Stimulated activated CD4-positive, alpha-beta T cell treated with anti-CD3 and anti-CD28 coated beads, TNF-alpha, amount 100 ng/mL, for 1 hour (primary cell): ENCODE measurements around the gene PEBP1.

Experiments used
- DNase-seq, 3 donors: peaks; one replicate each; pipeline ENCODE4 v3.0.0-alpha.2; 2020; ENCODE audit warnings: low read depth in 3 of 3, low spot score in 1 of 3

Gene PEBP1

DNA sequence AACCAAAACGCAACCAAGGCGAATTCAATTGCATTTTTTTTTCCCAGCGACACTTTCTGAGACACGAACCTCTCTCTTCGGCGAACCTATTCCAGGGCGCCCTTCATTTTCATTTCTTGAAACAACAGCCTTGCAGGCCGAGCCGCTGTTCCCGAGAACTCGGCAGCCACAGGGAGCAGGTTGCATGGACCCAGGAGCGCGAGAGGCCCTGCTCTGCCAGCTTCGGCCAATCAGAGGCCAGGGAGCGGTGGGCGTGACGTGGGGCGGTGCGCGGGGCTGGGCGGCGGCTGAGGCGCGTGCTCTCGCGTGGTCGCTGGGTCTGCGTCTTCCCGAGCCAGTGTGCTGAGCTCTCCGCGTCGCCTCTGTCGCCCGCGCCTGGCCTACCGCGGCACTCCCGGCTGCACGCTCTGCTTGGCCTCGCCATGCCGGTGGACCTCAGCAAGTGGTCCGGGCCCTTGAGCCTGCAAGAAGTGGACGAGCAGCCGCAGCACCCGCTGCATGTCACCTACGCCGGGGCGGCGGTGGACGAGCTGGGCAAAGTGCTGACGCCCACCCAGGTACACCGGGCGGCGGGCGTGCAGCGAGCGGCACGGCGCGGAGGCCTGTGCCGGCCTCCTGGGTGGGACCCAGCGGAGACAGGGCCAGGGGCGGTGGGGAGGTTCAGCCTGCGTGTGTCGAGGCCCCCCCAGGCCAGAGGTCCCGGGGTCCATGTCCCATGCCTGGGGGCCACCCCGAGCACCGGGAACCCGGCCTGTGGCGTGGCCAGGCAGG is at the start of gene PEBP1:
TSS of gene PEBP1 (plus strand) at position 337 of the 771 bp plus-strand sequence. CDS start at position 423, 86 bp downstream.
- DNase-seq, result peak; percentile 69 to 90 (median 76)

DNA sequence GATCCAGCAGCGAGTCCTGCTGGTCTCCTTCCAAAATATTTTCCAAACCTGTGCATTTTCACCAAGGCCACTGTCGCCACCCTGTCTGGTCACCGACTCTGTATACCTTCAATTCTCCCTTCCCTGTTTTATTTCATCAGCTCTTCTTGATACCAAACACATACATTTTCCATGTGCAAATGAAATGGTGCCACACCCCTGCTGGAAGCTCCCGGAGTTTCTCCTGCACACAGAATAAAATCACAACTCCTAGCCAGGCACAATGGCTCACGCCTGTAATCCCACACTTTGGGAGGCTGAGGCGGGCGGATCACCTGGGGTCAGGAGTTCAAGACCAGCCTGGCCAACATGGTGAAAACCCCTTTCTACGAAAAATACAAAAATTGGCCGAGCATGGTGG is 46.1 kb upstream of the PEBP1 start:
- no peak for DNase-seq

DNA sequence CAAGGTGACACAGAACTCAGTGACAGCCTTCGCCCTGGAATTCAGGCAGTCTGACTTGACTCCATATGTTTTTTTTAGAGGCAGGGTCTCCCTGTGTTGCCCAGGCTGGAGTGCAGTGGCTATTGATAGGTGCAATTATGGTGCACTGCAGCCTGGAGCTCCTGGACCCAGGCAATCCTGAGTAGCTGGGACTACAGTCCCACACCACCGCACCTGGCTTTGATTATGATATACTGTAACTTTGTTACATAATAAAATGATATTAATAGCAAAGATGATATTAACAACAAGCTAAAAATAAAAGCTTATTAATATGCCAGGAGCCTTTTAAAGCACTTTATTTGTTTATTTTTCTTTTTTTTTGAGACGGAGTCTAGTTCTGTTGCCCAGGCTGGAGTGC is 41.9 kb upstream of the PEBP1 start:
- no peak for DNase-seq

DNA sequence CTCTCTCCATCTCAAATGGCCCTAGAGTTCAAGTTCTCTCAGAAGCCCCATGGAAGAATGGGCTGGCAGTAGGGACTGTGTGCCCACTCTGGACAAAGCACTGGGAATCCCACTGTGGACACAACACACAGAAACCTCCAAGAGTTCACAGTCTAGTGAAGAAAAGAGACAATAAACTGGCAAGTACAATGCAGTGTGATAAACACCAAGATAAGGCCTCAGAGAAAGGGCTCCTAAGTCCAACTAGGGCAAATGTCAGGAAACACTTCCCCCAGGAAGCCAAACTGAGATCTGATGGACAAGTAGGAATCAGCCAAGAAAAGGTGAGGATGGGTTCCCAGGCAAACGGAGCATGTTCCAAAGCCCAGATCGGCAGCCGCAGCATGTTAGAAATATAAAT is 37.5 kb upstream of the PEBP1 start:
- no peak for DNase-seq

DNA sequence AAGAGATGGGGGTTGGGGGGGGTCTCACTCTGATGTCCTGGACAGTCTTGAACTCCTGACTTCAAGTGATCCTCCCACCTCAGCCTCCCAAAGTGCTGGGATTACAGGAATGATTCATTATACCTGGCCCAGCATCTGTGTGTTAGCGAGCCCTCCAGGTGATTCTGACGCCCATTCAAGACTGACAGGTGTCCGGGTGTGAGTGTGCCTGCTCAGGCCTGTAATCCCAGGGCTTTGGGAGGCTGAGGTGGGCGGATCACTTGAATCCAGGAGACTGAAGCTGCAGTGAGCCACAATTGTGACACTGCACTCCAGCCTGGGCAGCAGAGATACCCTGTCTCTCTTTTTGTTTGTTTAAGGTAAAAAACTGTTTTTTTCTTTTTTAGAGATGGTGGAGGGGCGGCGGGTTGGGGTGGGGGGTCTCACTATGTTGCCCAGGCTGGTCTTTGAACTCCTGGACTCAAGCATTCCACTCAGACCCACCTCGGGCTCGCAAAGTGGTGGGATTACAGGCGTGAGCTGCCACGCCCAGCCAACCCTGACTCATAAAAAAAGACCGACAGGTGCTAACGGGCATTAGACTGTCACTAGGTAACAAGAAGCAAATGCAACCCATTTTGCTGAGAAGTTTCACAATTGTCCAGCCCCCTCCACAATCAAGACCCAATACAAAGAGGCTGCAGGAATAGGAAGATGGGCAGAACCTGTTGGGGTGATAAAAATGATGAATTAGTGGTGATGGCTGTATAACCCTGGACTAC is 36.8 kb upstream of the PEBP1 start:
- DNase-seq, result no peak

DNA sequence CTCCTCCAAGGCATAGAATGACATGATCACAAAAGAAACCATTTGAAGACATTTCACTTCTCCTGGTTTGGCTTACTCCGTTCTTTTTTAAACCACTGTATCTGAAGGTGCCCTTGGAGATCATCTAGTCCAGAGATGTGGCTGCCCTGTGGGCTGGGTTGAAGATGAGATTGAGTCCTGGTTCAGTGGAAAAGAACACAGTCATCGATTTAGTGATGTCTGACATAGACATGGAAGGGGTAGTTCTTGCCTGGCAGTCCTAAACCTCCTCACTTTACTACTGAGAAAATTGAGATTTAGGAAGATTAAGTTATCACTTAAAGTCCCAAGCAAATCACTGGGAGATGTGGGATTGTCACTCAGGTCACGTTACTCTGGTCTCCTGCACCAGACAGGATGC is 34.9 kb upstream of the PEBP1 start:
- DNase-seq, result no peak

DNA sequence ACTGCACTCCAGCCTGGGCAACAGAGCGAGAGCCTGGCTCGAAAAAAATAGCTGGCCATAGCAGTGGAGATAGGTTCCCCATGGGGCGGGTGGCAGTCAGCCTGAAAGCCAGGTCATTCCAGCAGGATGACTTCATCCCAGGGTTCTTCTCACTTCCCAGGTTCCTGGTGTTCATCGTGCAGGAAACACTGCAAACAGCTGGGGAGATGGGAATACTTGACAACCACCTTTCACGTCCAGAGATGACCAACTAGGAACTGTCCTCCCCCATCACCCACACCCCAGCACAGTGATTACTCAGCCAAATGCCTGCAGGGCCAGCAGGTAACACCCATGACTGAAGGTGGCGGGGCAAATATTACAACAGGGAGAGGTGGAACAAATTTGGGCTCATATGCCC is 33.9 kb upstream of the PEBP1 start:
- DNase-seq, result no peak

DNA sequence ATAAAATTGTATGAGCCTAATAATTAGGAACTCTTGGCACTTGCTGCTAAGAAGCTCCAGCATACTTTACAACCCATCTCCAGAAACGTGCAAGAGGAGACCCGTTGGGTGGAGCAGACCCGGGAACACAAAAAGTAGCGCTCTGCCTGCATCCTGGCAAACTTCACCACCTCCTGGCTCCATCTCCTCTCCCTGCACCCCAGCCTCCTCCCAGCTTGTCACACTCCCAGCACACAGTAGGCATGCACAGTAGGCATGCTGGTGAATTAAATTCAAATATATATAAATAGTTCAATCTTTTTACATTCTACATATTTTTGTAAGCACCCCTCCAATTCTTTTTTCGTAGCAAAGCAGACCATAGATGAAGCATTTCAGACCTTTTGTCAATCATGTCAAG is 33.3 kb upstream of the PEBP1 start:
- DNase-seq, result no peak

DNA sequence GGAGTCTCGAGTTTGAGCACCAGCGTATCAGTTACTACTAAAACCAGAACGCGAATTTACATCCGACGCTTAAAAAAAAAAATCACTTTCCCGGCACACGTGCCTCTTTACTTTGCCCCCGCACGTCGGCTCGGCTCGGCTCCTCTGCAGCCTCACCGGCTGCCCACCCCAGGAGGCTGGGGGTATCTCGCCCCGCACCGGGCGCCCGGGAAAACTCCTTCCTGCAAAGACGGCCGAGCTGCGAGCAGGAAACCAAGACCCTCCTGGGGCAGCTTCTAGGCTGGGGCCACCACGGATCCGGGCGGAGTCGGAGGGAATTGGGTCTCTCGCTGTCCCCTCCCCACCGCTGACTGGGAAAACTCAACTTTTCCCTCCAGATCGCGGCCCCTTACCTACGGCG is 32.7 kb upstream of the PEBP1 start:
- no peak for DNase-seq

DNA sequence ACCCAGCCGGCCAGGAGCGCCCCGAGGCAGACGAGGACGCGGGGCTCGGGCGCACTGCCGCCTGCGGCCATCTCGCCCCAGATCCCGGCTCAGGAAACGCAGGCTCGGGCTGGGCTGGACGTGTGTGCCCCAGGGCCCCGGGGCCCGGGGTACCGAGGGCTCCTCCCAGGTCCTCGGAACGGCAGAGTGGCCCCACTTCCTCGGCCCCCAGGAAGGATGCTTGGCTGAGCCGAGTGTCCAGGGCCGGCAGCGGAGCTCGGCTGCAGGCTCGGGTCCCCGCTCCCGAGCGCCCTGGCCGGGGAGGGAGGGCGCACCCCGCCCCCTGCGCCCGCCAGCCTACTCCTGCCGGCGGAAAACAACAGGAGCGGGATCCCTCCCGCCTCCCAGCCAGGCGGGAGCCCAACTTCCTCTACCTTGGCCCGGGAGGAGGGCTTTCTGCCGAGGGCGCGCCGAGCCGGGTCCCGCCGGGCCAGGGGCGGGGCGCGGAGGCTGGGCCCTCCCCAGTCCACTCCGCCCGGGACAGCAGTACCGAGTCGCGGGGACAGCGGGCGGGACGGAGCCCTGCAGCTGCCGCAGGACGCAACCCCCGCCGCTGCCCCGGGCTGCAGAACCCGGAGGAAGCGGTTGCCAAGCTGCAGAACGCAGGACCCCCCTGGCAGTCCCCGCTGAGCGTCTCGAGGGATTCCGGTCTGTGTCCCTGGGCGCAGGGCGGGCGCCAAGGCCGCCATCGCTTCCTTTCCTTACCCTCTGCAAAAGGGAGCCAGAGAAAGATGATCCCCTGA is 32.1 kb upstream of the PEBP1 start, which contains the start of gene VSIG10:
TSS of gene VSIG10 (minus strand) at position 411 of the 782 bp plus-strand sequence. CDS start at position 71, 340 bp downstream.
- DNase-seq, result no peak

DNA sequence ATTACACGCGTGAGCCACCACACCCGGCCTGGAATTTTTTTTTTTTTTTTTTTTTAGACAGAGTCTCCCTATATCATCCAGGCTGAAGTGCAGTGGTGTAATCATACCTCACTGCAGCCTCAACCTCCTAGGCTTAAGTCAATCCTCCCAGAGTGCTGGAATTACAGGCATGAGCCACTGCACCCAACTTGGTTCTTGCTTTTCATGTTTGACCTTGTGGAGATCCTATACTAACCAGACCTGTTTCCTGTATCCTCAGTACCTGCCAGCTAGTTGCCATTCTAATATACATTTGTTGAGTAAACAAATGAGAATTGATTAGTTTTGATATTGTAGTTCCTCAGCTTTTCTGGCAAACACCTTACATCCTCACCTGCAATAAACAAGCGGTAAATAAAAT is 28.9 kb upstream of the PEBP1 start:
- no peak for DNase-seq

DNA sequence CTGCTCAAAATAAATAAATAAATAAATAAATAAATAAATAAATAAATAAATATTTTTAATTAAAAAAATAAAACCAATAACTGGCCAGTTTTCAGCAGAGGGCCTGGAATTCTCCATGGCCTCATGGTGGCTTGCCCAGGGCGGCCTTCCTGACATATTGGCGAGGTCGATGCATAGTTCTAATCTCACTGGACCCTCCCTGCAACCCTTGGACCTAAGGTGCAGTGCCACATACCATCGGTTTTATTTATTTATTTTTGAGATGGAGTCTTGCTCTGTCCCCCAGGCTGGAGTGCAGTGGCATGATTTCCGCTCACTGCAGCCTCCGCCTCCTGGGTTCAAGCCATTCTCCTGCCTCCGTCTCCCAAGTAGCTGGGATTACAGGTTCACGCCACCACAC is 28.2 kb upstream of the PEBP1 start:
- DNase-seq, result no peak

DNA sequence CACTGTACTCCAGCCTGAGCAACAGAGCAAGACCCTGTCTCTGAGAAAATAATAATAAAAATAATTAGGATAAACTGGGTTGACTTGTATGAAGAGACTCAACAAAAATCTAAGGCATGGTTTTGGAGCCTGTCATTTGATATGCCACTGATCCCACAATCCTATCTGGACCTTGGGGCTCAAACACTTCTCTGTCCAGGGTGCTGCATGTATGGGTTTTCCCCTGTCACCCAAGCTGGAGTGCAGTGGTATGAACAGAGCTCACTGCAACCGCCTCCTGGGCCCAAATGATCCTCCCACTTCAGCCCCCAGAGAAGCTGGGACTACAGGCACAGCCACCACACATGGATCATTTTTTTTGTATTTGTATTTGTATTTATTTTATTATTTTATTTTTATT is 26.8 kb upstream of the PEBP1 start:
- DNase-seq, result no peak

DNA sequence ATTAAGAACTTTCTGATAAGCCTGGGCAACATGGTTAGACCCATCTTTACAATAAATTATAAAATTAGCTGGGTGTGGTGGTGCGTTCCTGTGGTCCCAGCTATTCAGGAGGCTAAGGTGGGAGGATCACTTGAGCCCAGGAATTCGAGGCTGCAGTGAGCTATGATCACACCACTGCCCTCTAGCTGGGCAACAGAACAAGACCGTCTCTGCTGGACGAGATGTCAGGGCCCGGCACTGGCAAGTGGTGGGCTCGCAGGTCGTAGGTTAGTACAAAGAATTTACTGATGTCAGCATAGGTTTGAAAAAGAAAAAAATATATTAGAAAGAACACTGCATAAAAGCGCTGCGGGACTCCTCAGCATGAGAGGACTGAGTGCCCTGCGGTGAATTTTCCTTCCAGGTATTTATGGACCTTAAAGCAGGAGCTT is 16.5 kb upstream of the PEBP1 start:
- no peak for DNase-seq

DNA sequence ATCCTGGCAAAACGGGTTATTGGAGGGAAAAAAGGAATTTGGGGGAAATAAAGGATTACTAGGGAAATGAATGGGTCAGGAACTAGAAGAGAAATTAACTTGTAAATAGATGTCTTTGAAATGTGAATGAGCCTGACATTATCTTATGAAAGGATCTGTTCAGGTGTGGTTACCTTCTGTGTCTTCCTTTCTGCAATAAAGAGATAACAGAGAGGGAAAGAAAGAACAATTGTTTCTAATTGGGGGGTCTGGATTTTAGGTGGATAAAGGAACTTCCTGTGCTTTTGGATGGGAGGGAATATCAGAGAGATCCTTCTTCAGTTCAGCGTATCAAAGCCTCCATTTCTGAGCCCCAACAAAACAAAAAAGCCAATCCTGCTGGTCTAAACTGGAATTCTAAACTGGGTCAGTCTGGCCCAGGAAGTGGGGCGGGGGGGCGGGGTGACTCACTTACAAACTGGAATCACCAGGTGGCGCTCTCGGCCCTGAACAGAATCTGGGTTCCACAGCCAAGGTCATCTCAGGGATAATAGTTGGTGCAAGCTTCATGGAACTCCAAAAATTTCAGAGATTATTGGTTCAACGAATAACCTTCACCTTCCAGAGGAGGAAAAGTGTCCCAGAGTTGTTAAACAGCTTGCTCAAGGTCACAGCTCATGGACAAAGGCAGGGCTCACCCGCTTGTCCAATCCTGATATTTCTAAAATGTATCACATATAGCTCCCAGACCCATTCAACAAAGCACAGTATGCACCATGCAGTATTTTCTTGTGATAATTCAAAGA is 15.2 kb upstream of the PEBP1 start:
- peak in 2 of 3 donors; percentile 27 to 46 for DNase-seq

DNA sequence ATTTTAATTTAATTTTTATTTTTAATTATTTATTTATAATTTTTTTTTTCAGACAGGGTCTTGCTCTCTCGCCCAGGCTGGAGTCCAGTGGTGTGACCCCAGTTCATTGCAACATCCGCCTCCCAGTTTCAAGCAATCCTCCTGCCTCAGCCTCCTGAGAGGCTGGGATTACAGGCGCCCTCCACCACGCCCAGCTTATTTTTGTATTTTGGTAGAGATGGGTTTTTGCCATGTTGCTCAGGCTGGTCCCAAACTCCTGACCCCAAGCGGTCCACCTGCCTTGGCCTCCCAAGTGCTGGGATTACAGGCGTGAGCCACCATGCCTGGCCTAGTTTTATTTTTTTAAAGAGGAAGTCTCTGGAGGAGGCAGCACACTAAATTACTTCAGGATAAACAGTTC is 13.7 kb upstream of the PEBP1 start:
- no peak for DNase-seq

DNA sequence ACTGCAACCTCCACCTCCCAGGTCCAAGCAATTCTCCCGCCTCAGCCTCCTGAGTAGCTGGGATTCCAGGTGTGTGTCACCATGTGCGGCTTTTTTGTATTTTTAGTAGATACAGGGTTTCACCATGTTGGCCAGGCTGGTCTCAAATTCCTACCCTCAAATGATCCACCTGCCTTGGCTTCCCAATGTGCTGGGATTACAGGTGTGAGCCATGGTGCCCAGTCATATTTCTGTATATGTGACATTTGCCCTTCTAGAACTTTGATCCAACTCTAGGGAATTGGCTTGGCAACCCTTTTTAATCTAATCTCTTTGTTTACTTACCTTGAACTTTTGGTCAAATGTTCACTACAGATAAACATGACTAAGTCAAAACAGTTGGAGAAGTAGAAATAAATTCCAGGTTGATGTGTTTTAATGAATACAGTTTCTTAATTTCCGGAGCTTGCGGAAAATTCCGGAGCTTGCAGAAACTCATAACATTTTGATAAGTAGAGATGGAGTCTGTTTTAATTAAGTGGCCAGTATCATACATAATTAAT is 11.5 kb upstream of the PEBP1 start:
- no peak for DNase-seq

DNA sequence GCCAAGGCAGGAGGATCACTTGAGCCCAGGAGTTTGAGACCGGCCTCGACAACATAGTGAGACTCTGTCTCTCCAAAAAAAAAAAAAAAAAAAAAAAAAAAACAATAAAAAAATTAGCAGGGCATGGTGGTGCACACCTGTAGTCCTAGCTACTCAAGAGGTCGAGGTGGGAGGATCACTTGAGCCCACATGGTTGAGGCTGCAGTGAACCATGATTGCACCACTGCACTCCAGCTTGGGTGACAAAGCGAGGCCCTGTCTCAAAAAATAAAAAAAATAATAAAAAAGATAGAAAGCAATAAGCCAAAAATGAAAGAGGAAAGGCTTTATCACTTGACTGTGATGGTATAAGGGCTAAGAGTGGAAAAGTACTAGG is 10.2 kb upstream of the PEBP1 start:
- DNase-seq, result no peak

DNA sequence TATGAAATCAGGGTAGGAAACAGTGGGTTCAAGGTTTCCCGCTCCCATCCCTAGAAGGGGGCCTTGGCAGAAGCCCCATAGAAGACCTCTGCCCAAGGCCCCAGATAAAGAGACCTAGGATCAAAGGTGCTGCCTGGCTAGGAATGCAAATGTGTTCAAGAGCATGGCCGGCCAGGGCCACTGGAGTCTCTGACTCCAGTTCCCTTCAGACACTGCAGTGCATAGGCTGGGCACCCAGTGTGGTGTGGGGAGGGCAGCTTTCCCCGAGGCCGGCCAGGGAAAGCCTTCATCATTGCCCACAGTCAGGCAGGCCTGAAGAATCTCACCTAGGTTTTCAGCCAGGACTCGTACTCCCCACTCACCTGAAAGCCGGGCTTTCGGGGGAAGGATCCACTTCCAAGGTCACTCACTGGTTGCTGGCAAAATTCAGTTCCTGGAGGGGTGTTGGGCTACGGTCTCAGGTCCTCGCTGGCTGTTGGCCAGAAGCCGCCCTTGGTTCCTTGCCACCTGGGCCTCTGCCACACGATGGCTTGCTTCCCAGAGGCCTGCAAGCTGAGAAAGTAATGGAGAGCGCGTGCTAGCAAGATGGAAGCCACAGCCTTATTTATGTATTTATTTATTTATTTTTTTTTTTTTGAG is 9.7 kb upstream of the PEBP1 start:
- no peak for DNase-seq

DNA sequence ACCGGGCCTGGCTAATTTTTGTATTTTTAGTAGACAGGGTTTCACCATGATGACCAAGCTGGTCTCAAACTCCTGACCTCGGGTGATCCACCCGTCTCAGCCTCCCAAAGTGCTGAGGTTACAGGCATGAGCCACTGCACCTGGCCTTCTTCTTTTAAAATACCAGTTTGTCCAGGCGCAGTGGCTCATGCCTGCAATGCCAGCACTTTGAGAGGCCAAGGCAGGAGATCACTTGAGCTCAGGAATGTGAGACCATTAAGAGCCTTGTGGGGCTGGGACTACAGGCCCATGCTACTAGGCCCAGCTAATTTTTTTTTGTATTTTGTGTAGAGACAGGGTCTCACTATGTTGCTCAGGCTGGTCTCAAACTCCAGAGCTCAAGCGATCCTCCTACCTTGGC is 8.1 kb upstream of the PEBP1 start:
- DNase-seq, result no peak
